ENCODE data around the gene CALHM5.

GRCh38 chr6:116515141-116515540 is 3.7 kb downstream of the CALHM5 start:
- TF ChIP-seq ZNF324 (CRISPR knock-in tag; IDR thresholded peaks at IDR 0.05) = no peak
- no peak for TF ChIP-seq CTCF (IDR thresholded peaks at IDR 0.05 in 2 of 3, conservative IDR thresholded peaks at IDR 0.05 in 1 of 3; ENCODE audit: insufficient read depth in 2 of 3, low read depth in 1 of 3, low read length in 3 of 3)
- TF ChIP-seq CCAR2 (IDR thresholded peaks at IDR 0.05; ENCODE audit: low read depth, low read length) = no peak
- no peak for TF ChIP-seq CBX5 (IDR thresholded peaks at IDR 0.05; ENCODE audit: borderline replicate concordance, low read depth)
- TF ChIP-seq RB1 (IDR thresholded peaks at IDR 0.05; ENCODE audit: low read depth) = no peak
- TF ChIP-seq RNF2 (IDR thresholded peaks at IDR 0.05) = no peak
- no peak for TF ChIP-seq ZFPM2 (CRISPR knock-in tag; IDR thresholded peaks at IDR 0.05)
- TF ChIP-seq POLR2AphosphoS2 (IDR thresholded peaks at IDR 0.05; ENCODE audit: low read length) = no peak
- no peak for TF ChIP-seq ZSCAN29 (IDR thresholded peaks at IDR 0.05)
- no peak for TF ChIP-seq MGA (IDR thresholded peaks at IDR 0.05)
